HEK293 (cell line): ENCODE data around the gene IRAK4.

ENCODE experiments used
- CTCF ChIA-PET: fragments of 350-600 bp; formaldehyde crosslinking; extraction: SDS; loops from one replicate; lab custom pipeline; 2021; ENCODE audit warnings: antibody characterized with exemption; lab: Yijun Ruan, JAX
- POLR2A ChIA-PET: fragments of 300-600 bp; formaldehyde crosslinking; extraction: SDS; loops from one replicate; lab custom pipeline; 2020; ENCODE audit warnings: antibody characterized with exemption, inconsistent platforms; lab: Yijun Ruan, JAX
- H3K27ac ChIP-seq: fragments of 200-500 bp; sonication (Bioruptor generic); 2 replicates; pipeline ENCODE4 v1.5.1; 2014; ENCODE audit warnings: low read depth, low read length, control low read depth, inconsistent platforms; ENCODE audit errors: extremely low read depth
- H3K36me3 ChIP-seq, 2 experiments: fragments of 200-500 bp in 1 of 2; sonication (Bioruptor generic) in 1 of 2; 1 replicate in 1 of 2; 2 replicates in 1 of 2; pipeline ENCODE4 v1.5.1; 2014 to 2017; ENCODE audit warnings: inconsistent platforms in 2 of 2, low read length in 2 of 2; ENCODE audit not compliant: control insufficient read depth in 2 of 2, insufficient read depth in 1 of 2
- H3K4me1 ChIP-seq: fragments of 200-500 bp; sonication (Bioruptor generic); 2 replicates; pipeline ENCODE4 v1.5.1; 2014; ENCODE audit warnings: mild to moderate bottlenecking, low read length, inconsistent platforms; ENCODE audit not compliant: control insufficient read depth, insufficient read depth
- H3K4me3 ChIP-seq: 2 replicates; pipeline ENCODE4 v1.5.1; 2011; ENCODE audit warnings: low read depth, mild to moderate bottlenecking, control low read depth, low read length, moderate library complexity
- H3K9me3 ChIP-seq: fragments of 200-500 bp; sonication (Bioruptor generic); 2 replicates; pipeline ENCODE4 v1.5.1; 2014; ENCODE audit warnings: low read depth, low read length, inconsistent platforms; ENCODE audit not compliant: control insufficient read depth, insufficient read depth
- MEIS1 ChIP-seq: sonication (generic); formaldehyde crosslinking; IDR thresholded peaks from 2 replicates; pipeline ENCODE4 v1.8.1; 2022; ENCODE audit warnings: missing genetic modification reagents, mild to moderate bottlenecking, borderline replicate concordance
- MYNN ChIP-seq: fragments of 450-650 bp; formaldehyde crosslinking; IDR thresholded peaks from 2 replicates; pipeline ENCODE4 v1.5.1; 2016; ENCODE audit warnings: missing biosample characterization, missing genetic modification characterization, borderline replicate concordance
- SP7 ChIP-seq: fragments of 450-650 bp; formaldehyde crosslinking; IDR thresholded peaks from 2 replicates; pipeline ENCODE4 v1.5.1; 2016; ENCODE audit warnings: missing biosample characterization, missing genetic modification characterization
- ZFP41 ChIP-seq: fragments of 450-650 bp; formaldehyde crosslinking; IDR thresholded peaks from 2 replicates; pipeline ENCODE4 v1.5.1; 2016; ENCODE audit warnings: missing biosample characterization, missing genetic modification characterization, borderline replicate concordance
- ZFP69B ChIP-seq: fragments of 450-650 bp; formaldehyde crosslinking; IDR thresholded peaks from 2 replicates; pipeline ENCODE4 v1.5.1; 2016; ENCODE audit warnings: missing biosample characterization, missing genetic modification characterization
- ZNF112 ChIP-seq: fragments of 450-650 bp; formaldehyde crosslinking; IDR thresholded peaks from 2 replicates; pipeline ENCODE4 v1.5.0; 2017; ENCODE audit warnings: missing biosample characterization, missing genetic modification characterization
- ZNF121 ChIP-seq: fragments of 450-650 bp; formaldehyde crosslinking; IDR thresholded peaks from 2 replicates; pipeline ENCODE4 v1.5.1; 2016; ENCODE audit warnings: missing biosample characterization, missing genetic modification characterization
- ZNF174 ChIP-seq: fragments of 450-650 bp; formaldehyde crosslinking; IDR thresholded peaks from 2 replicates; pipeline ENCODE4 v1.5.0; 2017; ENCODE audit warnings: missing biosample characterization, mild to moderate bottlenecking, missing genetic modification characterization
- ZNF184 ChIP-seq: fragments of 450-650 bp; IDR thresholded peaks from 2 replicates; pipeline ENCODE4 v1.5.1; 2018; ENCODE audit warnings: missing biosample characterization, mild to moderate bottlenecking, missing genetic modification characterization
- ZNF211 ChIP-seq: fragments of 450-650 bp; formaldehyde crosslinking; IDR thresholded peaks from 2 replicates; pipeline ENCODE4 v1.5.1; 2016; ENCODE audit warnings: low read depth, missing biosample characterization, missing genetic modification characterization
- ZNF23 ChIP-seq: fragments of 450-650 bp; formaldehyde crosslinking; IDR thresholded peaks from 2 replicates; pipeline ENCODE4 v1.5.1; 2016; ENCODE audit warnings: missing biosample characterization, missing genetic modification characterization, borderline replicate concordance
- ZNF311 ChIP-seq: fragments of 450-650 bp; formaldehyde crosslinking; IDR thresholded peaks from 2 replicates; pipeline ENCODE4 v1.5.1; 2017; ENCODE audit warnings: missing biosample characterization, missing genetic modification characterization, borderline replicate concordance
- ZNF354C ChIP-seq: fragments of 450-650 bp; formaldehyde crosslinking; IDR thresholded peaks from 2 replicates; pipeline ENCODE4 v1.5.1; 2016; ENCODE audit warnings: missing biosample characterization, missing genetic modification characterization, low read depth, borderline replicate concordance
- ZNF48 ChIP-seq: fragments of 450-650 bp; formaldehyde crosslinking; IDR thresholded peaks from 2 replicates; pipeline ENCODE4 v1.5.1; 2016; ENCODE audit warnings: missing biosample characterization, missing genetic modification characterization
- ZNF529 ChIP-seq: fragments of 450-650 bp; formaldehyde crosslinking; IDR thresholded peaks from 2 replicates; pipeline ENCODE4 v1.5.1; 2017; ENCODE audit warnings: missing genetic modification characterization, missing biosample characterization; ENCODE audit not compliant: insufficient replicate concordance
- ZNF555 ChIP-seq: fragments of 450-650 bp; formaldehyde crosslinking; conservative IDR thresholded peaks from 2 replicates; pipeline ENCODE4 v1.5.1; 2017; ENCODE audit warnings: missing biosample characterization, mild to moderate bottlenecking, missing genetic modification characterization, inconsistent platforms
- ZNF624 ChIP-seq: fragments of 450-650 bp; formaldehyde crosslinking; IDR thresholded peaks from 2 replicates; pipeline ENCODE4 v1.5.1; 2017; ENCODE audit warnings: missing biosample characterization, missing genetic modification characterization
- ZNF677 ChIP-seq: fragments of 450-650 bp; IDR thresholded peaks from 2 replicates; pipeline ENCODE4 v1.5.0; 2018; ENCODE audit warnings: missing biosample characterization, mild to moderate bottlenecking, missing genetic modification characterization, moderate library complexity
- ZNF707 ChIP-seq: fragments of 450-650 bp; formaldehyde crosslinking; IDR thresholded peaks from 2 replicates; pipeline ENCODE4 v1.5.1; 2016; ENCODE audit warnings: missing biosample characterization, missing genetic modification characterization
- ZNF777 ChIP-seq: fragments of 450-650 bp; formaldehyde crosslinking; IDR thresholded peaks from 2 replicates; pipeline ENCODE4 v1.5.1; 2017; ENCODE audit warnings: missing biosample characterization, missing genetic modification characterization, borderline replicate concordance
- TF ChIP-seq, protein P1 (sequence below): fragments of 450-650 bp; formaldehyde crosslinking; IDR thresholded peaks from 2 replicates; pipeline ENCODE4 v1.5.1; 2017; ENCODE audit warnings: missing biosample characterization, mild to moderate bottlenecking, missing genetic modification characterization, moderate library complexity
- TF ChIP-seq, protein P2 (sequence below): fragments of 450-650 bp; formaldehyde crosslinking; IDR thresholded peaks from 2 replicates; pipeline ENCODE4 v1.5.1; 2016; ENCODE audit warnings: missing biosample characterization, missing genetic modification characterization
- TF ChIP-seq, protein P3 (sequence below): fragments of 450-650 bp; formaldehyde crosslinking; IDR thresholded peaks from 2 replicates; pipeline ENCODE4 v1.5.1; 2016; ENCODE audit warnings: missing biosample characterization, missing genetic modification characterization, borderline replicate concordance
- TF ChIP-seq, protein P4 (sequence below): fragments of 450-650 bp; formaldehyde crosslinking; IDR thresholded peaks from 2 replicates; pipeline ENCODE4 v1.5.1; 2016; ENCODE audit warnings: missing biosample characterization, missing genetic modification characterization

The IRAK4 gene

DNA sequence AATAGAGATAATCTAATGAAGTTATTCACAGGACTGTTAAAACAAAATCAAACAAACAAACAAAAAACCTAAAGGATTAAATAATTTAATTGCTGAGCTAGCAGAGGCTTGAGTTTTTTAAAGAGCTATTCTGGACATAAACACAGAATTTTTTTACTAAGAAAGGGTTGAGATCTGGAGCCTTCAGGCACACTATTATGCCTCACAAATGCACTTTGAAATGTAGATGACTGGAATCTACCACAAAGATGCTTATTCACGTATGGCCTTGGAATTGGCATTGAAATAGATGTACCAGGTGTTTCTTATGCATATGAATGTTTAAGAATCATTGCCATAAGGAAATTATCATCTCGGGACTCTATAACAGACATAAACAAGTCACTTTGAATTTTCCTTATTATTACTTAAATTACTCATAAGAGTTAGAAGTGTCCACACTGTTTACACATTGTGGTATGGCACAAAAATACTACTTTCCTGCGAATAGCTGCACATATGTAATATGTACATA lies 21.8 kb upstream of the IRAK4 start (continued):
- no peak for TF ChIP-seq ZNF48 (tag by site-specific recombination)
- TF ChIP-seq, protein P1, sequence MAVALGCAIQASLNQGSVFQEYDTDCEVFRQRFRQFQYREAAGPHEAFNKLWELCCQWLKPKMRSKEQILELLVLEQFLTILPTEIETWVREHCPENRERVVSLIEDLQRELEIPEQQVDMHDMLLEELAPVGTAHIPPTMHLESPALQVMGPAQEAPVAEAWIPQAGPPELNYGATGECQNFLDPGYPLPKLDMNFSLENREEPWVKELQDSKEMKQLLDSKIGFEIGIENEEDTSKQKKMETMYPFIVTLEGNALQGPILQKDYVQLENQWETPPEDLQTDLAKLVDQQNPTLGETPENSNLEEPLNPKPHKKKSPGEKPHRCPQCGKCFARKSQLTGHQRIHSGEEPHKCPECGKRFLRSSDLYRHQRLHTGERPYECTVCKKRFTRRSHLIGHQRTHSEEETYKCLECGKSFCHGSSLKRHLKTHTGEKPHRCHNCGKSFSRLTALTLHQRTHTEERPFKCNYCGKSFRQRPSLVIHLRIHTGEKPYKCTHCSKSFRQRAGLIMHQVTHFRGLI (tag by site-specific recombination), result no peak
- TF ChIP-seq ZNF354C (tag by site-specific recombination), result no peak
- no peak for TF ChIP-seq MEIS1 (CRISPR knock-in tag)
- no peak for TF ChIP-seq ZNF311 (tag by site-specific recombination)
- no peak for TF ChIP-seq ZNF112 (tag by site-specific recombination)

DNA sequence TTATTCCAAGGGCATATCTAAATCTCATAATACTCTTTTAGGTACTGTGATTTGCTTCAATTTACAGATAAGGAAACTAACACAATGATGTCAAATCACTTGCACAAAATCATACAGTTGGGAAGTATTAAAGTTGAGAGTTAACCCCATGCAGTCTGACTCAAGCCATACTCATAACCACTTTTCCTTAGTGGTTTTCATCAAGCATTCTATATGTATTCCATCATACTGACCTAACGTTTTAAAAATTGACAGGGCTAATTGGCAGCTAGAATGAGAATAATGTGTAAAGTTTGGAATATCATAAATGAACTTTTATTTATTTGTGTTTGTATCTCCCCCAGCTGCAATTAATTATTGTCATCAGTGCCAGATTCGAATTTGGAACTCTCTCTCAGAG lies 21.1 kb upstream of the IRAK4 start:
- no peak for TF ChIP-seq ZNF677 (tag by site-specific recombination)
- no peak for TF ChIP-seq ZNF624 (tag by site-specific recombination)
- TF ChIP-seq SP7 (tag by site-specific recombination), result no peak
- no peak for TF ChIP-seq ZNF707 (tag by site-specific recombination)
- TF ChIP-seq ZNF184 (tag by site-specific recombination), result no peak
- TF ChIP-seq, protein P2, sequence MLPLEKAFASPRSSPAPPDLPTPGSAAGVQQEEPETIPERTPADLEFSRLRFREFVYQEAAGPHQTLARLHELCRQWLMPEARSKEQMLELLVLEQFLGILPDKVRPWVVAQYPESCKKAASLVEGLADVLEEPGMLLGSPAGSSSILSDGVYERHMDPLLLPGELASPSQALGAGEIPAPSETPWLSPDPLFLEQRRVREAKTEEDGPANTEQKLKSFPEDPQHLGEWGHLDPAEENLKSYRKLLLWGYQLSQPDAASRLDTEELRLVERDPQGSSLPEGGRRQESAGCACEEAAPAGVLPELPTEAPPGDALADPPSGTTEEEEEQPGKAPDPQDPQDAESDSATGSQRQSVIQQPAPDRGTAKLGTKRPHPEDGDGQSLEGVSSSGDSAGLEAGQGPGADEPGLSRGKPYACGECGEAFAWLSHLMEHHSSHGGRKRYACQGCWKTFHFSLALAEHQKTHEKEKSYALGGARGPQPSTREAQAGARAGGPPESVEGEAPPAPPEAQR (tag by site-specific recombination), result no peak
- TF ChIP-seq, protein P3, sequence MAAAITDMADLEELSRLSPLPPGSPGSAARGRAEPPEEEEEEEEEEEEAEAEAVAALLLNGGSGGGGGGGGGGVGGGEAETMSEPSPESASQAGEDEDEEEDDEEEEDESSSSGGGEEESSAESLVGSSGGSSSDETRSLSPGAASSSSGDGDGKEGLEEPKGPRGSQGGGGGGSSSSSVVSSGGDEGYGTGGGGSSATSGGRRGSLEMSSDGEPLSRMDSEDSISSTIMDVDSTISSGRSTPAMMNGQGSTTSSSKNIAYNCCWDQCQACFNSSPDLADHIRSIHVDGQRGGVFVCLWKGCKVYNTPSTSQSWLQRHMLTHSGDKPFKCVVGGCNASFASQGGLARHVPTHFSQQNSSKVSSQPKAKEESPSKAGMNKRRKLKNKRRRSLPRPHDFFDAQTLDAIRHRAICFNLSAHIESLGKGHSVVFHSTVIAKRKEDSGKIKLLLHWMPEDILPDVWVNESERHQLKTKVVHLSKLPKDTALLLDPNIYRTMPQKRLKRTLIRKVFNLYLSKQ, result no peak
- TF ChIP-seq ZNF529 (tag by site-specific recombination), result no peak
- TF ChIP-seq ZNF23, result no peak
- TF ChIP-seq ZNF174 (tag by site-specific recombination), result no peak
- no peak for TF ChIP-seq ZNF121 (tag by site-specific recombination)
- no peak for TF ChIP-seq ZFP69B (tag by site-specific recombination)
- TF ChIP-seq ZNF211 (tag by site-specific recombination), result no peak
- TF ChIP-seq, protein P4, sequence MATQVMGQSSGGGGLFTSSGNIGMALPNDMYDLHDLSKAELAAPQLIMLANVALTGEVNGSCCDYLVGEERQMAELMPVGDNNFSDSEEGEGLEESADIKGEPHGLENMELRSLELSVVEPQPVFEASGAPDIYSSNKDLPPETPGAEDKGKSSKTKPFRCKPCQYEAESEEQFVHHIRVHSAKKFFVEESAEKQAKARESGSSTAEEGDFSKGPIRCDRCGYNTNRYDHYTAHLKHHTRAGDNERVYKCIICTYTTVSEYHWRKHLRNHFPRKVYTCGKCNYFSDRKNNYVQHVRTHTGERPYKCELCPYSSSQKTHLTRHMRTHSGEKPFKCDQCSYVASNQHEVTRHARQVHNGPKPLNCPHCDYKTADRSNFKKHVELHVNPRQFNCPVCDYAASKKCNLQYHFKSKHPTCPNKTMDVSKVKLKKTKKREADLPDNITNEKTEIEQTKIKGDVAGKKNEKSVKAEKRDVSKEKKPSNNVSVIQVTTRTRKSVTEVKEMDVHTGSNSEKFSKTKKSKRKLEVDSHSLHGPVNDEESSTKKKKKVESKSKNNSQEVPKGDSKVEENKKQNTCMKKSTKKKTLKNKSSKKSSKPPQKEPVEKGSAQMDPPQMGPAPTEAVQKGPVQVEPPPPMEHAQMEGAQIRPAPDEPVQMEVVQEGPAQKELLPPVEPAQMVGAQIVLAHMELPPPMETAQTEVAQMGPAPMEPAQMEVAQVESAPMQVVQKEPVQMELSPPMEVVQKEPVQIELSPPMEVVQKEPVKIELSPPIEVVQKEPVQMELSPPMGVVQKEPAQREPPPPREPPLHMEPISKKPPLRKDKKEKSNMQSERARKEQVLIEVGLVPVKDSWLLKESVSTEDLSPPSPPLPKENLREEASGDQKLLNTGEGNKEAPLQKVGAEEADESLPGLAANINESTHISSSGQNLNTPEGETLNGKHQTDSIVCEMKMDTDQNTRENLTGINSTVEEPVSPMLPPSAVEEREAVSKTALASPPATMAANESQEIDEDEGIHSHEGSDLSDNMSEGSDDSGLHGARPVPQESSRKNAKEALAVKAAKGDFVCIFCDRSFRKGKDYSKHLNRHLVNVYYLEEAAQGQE (tag by site-specific recombination), result no peak
- TF ChIP-seq ZNF777 (tag by site-specific recombination), result no peak
- TF ChIP-seq ZNF555 (tag by site-specific recombination), result no peak
- TF ChIP-seq ZFP41 (tag by site-specific recombination), result no peak
- no peak for TF ChIP-seq MYNN
- no peak overlapping the region for H3K27ac ChIP-seq
- no peaks in the 10 kb centered on the region for H3K9me3 ChIP-seq
- peaks cover 27 to 54% of the 10 kb centered on the region in 2 experiments for H3K36me3 ChIP-seq
- H3K4me3 ChIP-seq, result no peak overlapping the region
- ChIA-PET CTCF (interaction anchor here (1.3 kb wide), 1 partner anchor 20 kb away, joined by 3 read pairs; no protein-coding TSS in a partner anchor), POLR2A (no interaction called here)
- H3K4me1 ChIP-seq, result no peaks in the 10 kb centered on the region
